Naive thymus-derived CD4-positive, alpha-beta T cell (primary cell): ENCODE measurements around the gene CBLB. TPM values are rescaled to one million over a fixed set of nuclear protein-coding genes. Genes with fewer than 3 reads are reported as not detected.

Experiments used
- ATAC-seq: fragments of 150-1000 bp; cut with Tn5 transposase; 2 replicates; pipeline ENCODE4 v1.10.0; 2021; ENCODE audit warnings: mild to moderate bottlenecking, moderate library complexity
- CTCF ChIA-PET: fragments of 350-600 bp; sonication (Branson Sonifier 250); formaldehyde crosslinking; loops from one replicate; lab custom pipeline; 2021; ENCODE audit warnings: antibody characterized with exemption; lab: Charles Lee
- POLR2A ChIA-PET: fragments of 350-600 bp; sonication (Branson Sonifier 250); formaldehyde crosslinking; loops from one replicate; lab custom pipeline; 2021; ENCODE audit warnings: antibody characterized with exemption, inconsistent platforms; lab: Charles Lee
- DNase-seq, 9 donors: peaks; one replicate each; pipeline versions ENCODE4 v3.0.0 to v3.0.0-alpha.2; 2020 to 2022; ENCODE audit warnings: mixed read lengths in 1 of 9
- H3K27ac ChIP-seq: one replicate; pipeline ENCODE4 v1.7.0; 2013; ENCODE audit warnings: mild to moderate bottlenecking, low read depth, low read length, moderate library complexity
- H3K27me3 ChIP-seq, 2 donors: one replicate each; pipeline ENCODE4 v1.7.0; 2013; ENCODE audit warnings: low read length in 2 of 2, mild to moderate bottlenecking in 2 of 2, moderate library complexity in 2 of 2; ENCODE audit not compliant: control insufficient read depth in 2 of 2, insufficient read depth in 2 of 2
- H3K36me3 ChIP-seq, 3 experiments: 1 replicate in 2 of 3; 2 replicates in 1 of 3; pipeline ENCODE4 v1.7.0; 2013; ENCODE audit warnings: low read length in 3 of 3, mild to moderate bottlenecking in 3 of 3, moderate library complexity in 1 of 3; ENCODE audit not compliant: insufficient read depth in 3 of 3, control insufficient read depth in 2 of 3
- H3K4me1 ChIP-seq, 2 donors: one replicate each; pipeline ENCODE4 v1.7.0; 2013; ENCODE audit warnings: low read length in 2 of 2, mild to moderate bottlenecking in 2 of 2, moderate library complexity in 1 of 2; ENCODE audit not compliant: control insufficient read depth in 2 of 2, insufficient read depth in 2 of 2
- H3K4me3 ChIP-seq: 2 replicates; pipeline ENCODE4 v1.7.0; 2013; ENCODE audit warnings: mild to moderate bottlenecking, low read length
- H3K9me3 ChIP-seq, 3 experiments: 1 replicate in 2 of 3; 2 replicates in 1 of 3; pipeline ENCODE4 v1.7.0; 2013; ENCODE audit warnings: low read length in 3 of 3; ENCODE audit not compliant: control insufficient read depth in 2 of 3
- H3K27ac Mint-ChIP-seq, 9 donors: one replicate each; pipeline ENCODE4 v1.8.0; 2020 to 2022; ENCODE audit warnings: mixed read lengths in 9 of 9, mild to moderate bottlenecking in 8 of 9, moderate library complexity in 5 of 9, inconsistent platforms in 2 of 9
- H3K27me3 Mint-ChIP-seq, 5 donors: one replicate each; pipeline ENCODE4 v1.8.0; 2021 to 2022; ENCODE audit warnings: mixed read lengths in 5 of 5, mild to moderate bottlenecking in 1 of 5
- H3K36me3 Mint-ChIP-seq, 5 donors: one replicate each; pipeline ENCODE4 v1.8.0; 2020 to 2022; ENCODE audit warnings: mixed read lengths in 5 of 5, mild to moderate bottlenecking in 3 of 5, inconsistent platforms in 1 of 5
- H3K4me1 Mint-ChIP-seq, 7 donors: one replicate each; pipeline ENCODE4 v1.8.0; 2020 to 2022; ENCODE audit warnings: mixed read lengths in 7 of 7, mild to moderate bottlenecking in 3 of 7, inconsistent platforms in 1 of 7
- H3K4me3 Mint-ChIP-seq, 10 donors: one replicate each; pipeline ENCODE4 v1.8.0; 2020 to 2022; ENCODE audit warnings: mild to moderate bottlenecking in 10 of 10, mixed read lengths in 10 of 10, moderate library complexity in 6 of 10, inconsistent platforms in 2 of 10
- H3K9me3 Mint-ChIP-seq, 11 donors: one replicate each; pipeline ENCODE4 v1.8.0; 2020 to 2022; ENCODE audit warnings: mixed read lengths in 11 of 11, mild to moderate bottlenecking in 4 of 11, inconsistent platforms in 1 of 11, moderate library complexity in 1 of 11
- intact Hi-C, 2 donors: fragments of 100-400 bp; cut with micrococcal nuclease; formaldehyde crosslinking; loops; one replicate each; pipeline ENCODE4 v1.15.1; 2023
- polyA plus RNA-seq, 2 donors: library from polyadenylated mRNA; unstranded; fragments of 300-500 nt; fragmentation: Illumina TruSeq; gene quantifications; one replicate each; pipeline ENCODE4 v1.2.3, GENCODE V29; 2021
- total RNA-seq, 6 experiments: library from RNA in 5 of 6; stranded (reverse) in 5 of 6; gene quantifications; 1 replicate in 5 of 6; 2 replicates in 1 of 6; pipeline ENCODE4 v1.2.3 and lab custom pipeline; 2021 to 2026

CBLB gene
- total and polyA plus RNA-seq, 7 experiments from 2014 or later = 22.4 to 135 (median 97.8) TPM

DNA sequence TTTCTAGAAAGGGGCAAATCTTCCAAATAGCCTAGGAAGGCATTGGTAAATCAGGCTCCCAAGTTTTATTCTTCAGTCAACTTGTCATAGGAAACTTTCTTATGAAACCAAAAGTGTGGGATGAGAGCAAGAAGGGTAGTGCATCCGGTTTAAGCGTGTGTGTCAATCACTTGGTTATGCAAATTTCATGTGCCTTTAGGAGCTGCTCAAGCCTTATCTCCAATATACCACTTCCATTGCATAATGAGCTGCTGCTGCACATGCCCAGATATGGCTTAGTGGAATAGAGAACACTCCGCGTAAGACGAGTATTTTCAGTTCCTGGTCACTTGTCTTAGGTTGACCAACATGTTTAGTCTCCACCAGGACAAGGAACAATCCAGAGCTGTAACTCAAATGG lies 242.1 kb downstream of the CBLB start:
- Mint-ChIP-seq H3K27ac (no peak overlapping the region), H3K4me3 (no peak overlapping the region), H3K36me3 (no peaks in the 10 kb centered on the region), H3K4me1 (no peaks in the 10 kb centered on the region), H3K9me3 (peaks cover 0 to 2% (median 0%) of the 10 kb centered on the region in 11 donors), H3K27me3 (no peaks in the 10 kb centered on the region)
- ATAC-seq (no peak), DNase-seq (no peak)
- ChIA-PET CTCF (interaction anchor here (0.6 kb wide), 1 partner anchor 725 kb away, joined by 3 read pairs; no protein-coding TSS in a partner anchor), POLR2A (no interaction called here)
- Histone ChIP-seq H3K9me3 (no peaks in the 10 kb centered on the region), H3K4me1 (no peaks in the 10 kb centered on the region), H3K27ac (no peak overlapping the region), H3K4me3 (no peak overlapping the region), H3K27me3 (no peaks in the 10 kb centered on the region), H3K36me3 (no peaks in the 10 kb centered on the region)
- intact Hi-C loops = loop anchor here in 1 of 2 donors (10.0 kb wide), 1 partner anchor 582 kb away; no protein-coding TSS in a partner anchor

DNA sequence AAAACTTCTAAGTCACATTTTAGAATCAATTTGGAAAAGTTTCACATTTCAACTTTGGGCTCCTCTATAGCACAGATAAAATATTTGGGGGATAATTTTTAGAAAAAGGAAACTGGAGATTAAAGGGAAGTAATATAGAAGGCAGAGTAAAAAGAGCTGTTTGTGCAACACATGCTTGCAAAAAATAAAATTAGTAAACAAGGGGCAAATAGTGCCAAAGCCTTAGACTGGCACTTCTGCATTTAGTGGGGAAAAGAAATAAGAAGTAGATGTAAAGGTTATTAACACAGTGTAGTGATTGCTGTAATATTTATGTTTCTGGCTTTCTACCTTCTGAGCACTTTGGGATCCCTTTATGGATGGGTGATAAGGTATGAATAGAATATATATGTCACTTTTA lies 246.6 kb downstream of the CBLB start:
- CTCF ChIA-PET = no interaction called here
- no peak overlapping the region for H3K27ac ChIP-seq
- H3K36me3 Mint-ChIP-seq = no peaks in the 10 kb centered on the region
- no peaks in the 10 kb centered on the region for H3K36me3 ChIP-seq
- no peak overlapping the region for H3K4me3 ChIP-seq
- POLR2A ChIA-PET = no interaction called here
- no peaks in the 10 kb centered on the region for H3K4me1 ChIP-seq
- H3K4me3 Mint-ChIP-seq = no peak overlapping the region
- ATAC-seq (no peak), DNase-seq (no peak)
- H3K9me3 ChIP-seq = no peaks in the 10 kb centered on the region
- H3K27me3 ChIP-seq = no peaks in the 10 kb centered on the region
- H3K27ac Mint-ChIP-seq = no peak overlapping the region
- H3K4me1 Mint-ChIP-seq = no peaks in the 10 kb centered on the region
- intact Hi-C loops = loop anchor here in 1 of 2 donors (10.0 kb wide), 1 partner anchor 577 kb away; no protein-coding TSS in a partner anchor
- H3K27me3 Mint-ChIP-seq = no peaks in the 10 kb centered on the region
- peaks cover 0 to 2% (median 0%) of the 10 kb centered on the region in 11 donors for H3K9me3 Mint-ChIP-seq

DNA sequence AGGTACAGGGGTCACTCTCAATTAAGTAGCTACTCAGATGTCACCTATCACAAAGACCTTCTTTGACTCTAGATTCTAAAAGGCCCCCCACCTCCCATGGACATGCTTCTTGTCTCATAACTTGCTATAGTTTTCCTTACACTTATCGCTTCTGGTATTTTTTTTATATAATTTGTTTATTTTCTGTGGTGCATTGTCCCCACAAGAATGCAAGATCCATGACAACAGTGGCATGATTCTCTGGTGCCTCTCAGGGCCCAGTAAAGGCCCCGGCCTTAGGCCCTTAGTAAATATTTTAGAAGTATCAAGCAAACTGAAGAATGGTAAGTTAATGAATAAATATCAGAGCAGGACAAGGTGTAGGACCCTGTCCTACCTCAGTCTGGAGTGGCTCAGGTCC lies 248.6 kb downstream of the CBLB start:
- H3K4me3 Mint-ChIP-seq = no peak overlapping the region

DNA sequence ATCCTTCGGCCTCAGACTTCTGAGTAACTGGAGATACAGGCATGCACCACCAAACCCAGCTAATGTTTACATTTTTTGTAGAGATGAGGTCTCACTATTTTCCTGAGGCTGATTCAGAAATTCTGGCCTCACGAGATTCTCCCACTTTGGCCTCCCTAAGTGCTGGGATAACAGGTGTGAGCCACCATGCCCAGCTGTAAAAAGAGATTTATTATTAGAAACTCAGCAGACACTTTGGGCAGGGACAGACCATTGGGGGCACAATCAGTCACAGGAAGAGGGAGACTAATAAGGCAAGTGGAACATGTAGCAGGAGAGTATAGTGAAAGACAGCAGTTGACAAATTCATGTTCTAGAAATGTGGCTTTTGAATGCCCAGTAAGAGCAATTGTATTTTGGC lies 249.2 kb downstream of the CBLB start:
- H3K4me1 Mint-ChIP-seq = no peaks in the 10 kb centered on the region
- ChIA-PET CTCF (no interaction called here), POLR2A (no interaction called here)
- no peaks in the 10 kb centered on the region for H3K9me3 Mint-ChIP-seq
- H3K4me3 Mint-ChIP-seq = no peak overlapping the region
- DNase-seq (no peak), ATAC-seq (no peak)
- intact Hi-C loops = loop anchor here in 1 of 2 donors (10.0 kb wide), 1 partner anchor 575 kb away; no protein-coding TSS in a partner anchor
- no peak overlapping the region for H3K27ac Mint-ChIP-seq
- H3K4me1 ChIP-seq = no peaks in the 10 kb centered on the region
- no peaks in the 10 kb centered on the region for H3K27me3 ChIP-seq
- no peak overlapping the region for H3K27ac ChIP-seq
- H3K9me3 ChIP-seq = no peaks in the 10 kb centered on the region
- H3K36me3 ChIP-seq = no peaks in the 10 kb centered on the region
- no peak overlapping the region for H3K4me3 ChIP-seq
- H3K36me3 Mint-ChIP-seq = no peaks in the 10 kb centered on the region
- H3K27me3 Mint-ChIP-seq = no peaks in the 10 kb centered on the region

More for the DNA sequence above, 248.6 kb downstream of the CBLB start:
- ChIA-PET CTCF (no interaction called here), POLR2A (no interaction called here)
- intact Hi-C loops = loop anchor here in 1 of 2 donors (10.0 kb wide), 1 partner anchor 575 kb away; no protein-coding TSS in a partner anchor
- H3K4me1 ChIP-seq = no peaks in the 10 kb centered on the region
- Mint-ChIP-seq H3K36me3 (no peaks in the 10 kb centered on the region), H3K27me3 (no peaks in the 10 kb centered on the region), H3K4me1 (no peaks in the 10 kb centered on the region), H3K27ac (no peak overlapping the region), H3K9me3 (no peaks in the 10 kb centered on the region)
- no peak for ATAC-seq
- no peak overlapping the region for H3K27ac ChIP-seq
- no peak overlapping the region for H3K4me3 ChIP-seq
- H3K27me3 ChIP-seq = no peaks in the 10 kb centered on the region
- no peak for DNase-seq
- no peaks in the 10 kb centered on the region for H3K9me3 ChIP-seq
- no peaks in the 10 kb centered on the region for H3K36me3 ChIP-seq

DNA sequence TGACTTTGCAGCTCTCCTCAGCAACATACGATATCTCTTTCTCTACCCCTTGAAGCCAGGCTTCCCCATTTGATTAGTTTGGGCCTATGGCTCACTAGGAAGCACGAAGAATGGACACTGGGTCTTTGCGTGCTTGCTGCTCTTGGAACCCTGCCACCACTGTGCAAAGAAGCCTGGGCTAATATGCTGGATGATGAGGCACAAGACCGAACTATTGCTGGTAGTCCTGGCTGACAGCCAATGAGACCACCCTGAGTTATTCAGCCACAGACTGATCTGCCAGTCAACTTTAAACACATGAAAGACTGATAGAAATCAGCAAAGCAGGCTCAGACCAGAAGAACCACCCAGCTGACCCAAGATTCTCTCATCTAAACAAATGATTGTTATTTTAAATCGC lies 250.3 kb downstream of the CBLB start:
- no peaks in the 10 kb centered on the region for H3K4me1 Mint-ChIP-seq
- Histone ChIP-seq H3K36me3 (no peaks in the 10 kb centered on the region), H3K4me1 (no peaks in the 10 kb centered on the region), H3K9me3 (no peaks in the 10 kb centered on the region), H3K27ac (no peak overlapping the region), H3K27me3 (no peaks in the 10 kb centered on the region), H3K4me3 (no peak overlapping the region)
- H3K27ac Mint-ChIP-seq = no peak overlapping the region
- no peaks in the 10 kb centered on the region for H3K27me3 Mint-ChIP-seq
- ChIA-PET POLR2A (no interaction called here), CTCF (interaction anchor here (0.5 kb wide), 1 partner anchor 107 kb away, joined by 3 read pairs; no protein-coding TSS in a partner anchor)
- no peaks in the 10 kb centered on the region for H3K36me3 Mint-ChIP-seq
- ATAC-seq (no peak), DNase-seq (no peak)
- no peaks in the 10 kb centered on the region for H3K9me3 Mint-ChIP-seq
- H3K4me3 Mint-ChIP-seq = no peak overlapping the region
- intact Hi-C loops = no loop called here

DNA sequence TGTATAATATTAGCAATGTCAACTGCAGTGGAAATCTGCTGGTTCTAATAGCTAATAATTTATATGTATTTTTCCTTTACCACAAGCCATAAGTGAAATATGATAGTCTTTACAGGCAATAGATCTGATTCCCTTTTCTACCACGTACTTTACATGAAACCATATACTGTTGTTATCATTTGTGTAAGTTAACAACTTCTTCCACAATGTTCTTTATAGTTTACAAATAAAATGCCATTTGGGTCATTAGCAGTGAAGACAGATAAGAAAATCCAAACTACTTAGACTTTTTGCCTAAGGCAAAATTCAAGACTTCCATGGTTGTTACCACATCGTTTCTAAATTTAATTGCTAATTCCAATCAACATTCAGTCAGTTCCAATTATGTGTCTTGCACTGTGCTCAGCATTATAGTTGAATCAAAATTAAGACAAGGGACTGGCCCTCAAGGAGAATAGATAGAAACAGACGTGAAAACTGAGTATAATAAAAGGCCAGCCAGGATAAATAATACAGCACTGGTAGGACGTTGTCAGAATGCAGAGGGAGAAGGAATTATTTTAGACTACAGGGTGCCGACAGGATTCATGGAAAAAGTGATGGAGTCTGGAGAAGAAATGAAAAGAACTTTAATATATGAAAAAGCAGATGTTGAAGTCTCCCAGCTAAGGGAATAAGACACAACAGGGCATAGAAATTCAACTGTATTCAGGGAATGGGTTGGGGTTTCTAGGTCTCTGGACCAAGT lies 252.3 kb downstream of the CBLB start:
- CTCF ChIA-PET = no interaction called here
- no peaks in the 10 kb centered on the region for H3K27me3 Mint-ChIP-seq
- no peaks in the 10 kb centered on the region for H3K36me3 Mint-ChIP-seq
- Histone ChIP-seq H3K4me3 (no peak overlapping the region), H3K36me3 (no peaks in the 10 kb centered on the region), H3K9me3 (no peaks in the 10 kb centered on the region), H3K27ac (no peak overlapping the region), H3K27me3 (no peaks in the 10 kb centered on the region), H3K4me1 (no peaks in the 10 kb centered on the region)
- ATAC-seq (no peak), DNase-seq (no peak)
- intact Hi-C loops = no loop called here
- no peak overlapping the region for H3K4me3 Mint-ChIP-seq
- POLR2A ChIA-PET = no interaction called here
- no peaks in the 10 kb centered on the region for H3K4me1 Mint-ChIP-seq
- no peak overlapping the region for H3K27ac Mint-ChIP-seq
- H3K9me3 Mint-ChIP-seq = no peaks in the 10 kb centered on the region

DNA sequence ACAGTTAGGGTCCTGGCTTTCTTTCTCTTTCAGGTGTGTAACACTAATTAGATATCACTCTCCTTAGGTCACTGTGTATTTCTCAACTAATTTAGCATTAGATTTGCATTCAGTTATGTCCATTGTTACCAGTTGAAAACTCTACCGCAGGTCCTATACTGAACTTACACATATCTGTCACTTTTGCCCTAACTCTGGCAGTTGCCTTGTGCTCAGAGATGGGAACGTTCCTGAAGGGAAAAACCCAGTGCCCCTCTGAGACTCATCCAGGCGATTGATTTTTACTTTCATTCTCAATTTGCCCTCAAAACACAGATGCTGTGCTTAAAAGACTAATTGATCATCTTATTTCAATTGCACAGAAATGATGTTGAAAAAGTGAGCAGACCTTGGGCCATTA lies 253.0 kb downstream of the CBLB start:
- H3K9me3 ChIP-seq = no peaks in the 10 kb centered on the region
- no peaks in the 10 kb centered on the region for H3K36me3 ChIP-seq
- H3K27ac ChIP-seq = no peak overlapping the region
- no peak for ATAC-seq
- no peak for DNase-seq
- H3K27me3 ChIP-seq = no peaks in the 10 kb centered on the region
- ChIA-PET POLR2A (no interaction called here), CTCF (no interaction called here)
- H3K4me1 Mint-ChIP-seq = no peaks in the 10 kb centered on the region
- H3K4me3 ChIP-seq = no peak overlapping the region
- intact Hi-C loops = no loop called here
- no peaks in the 10 kb centered on the region for H3K36me3 Mint-ChIP-seq
- no peak overlapping the region for H3K4me3 Mint-ChIP-seq
- no peaks in the 10 kb centered on the region for H3K27me3 Mint-ChIP-seq
- H3K9me3 Mint-ChIP-seq = no peaks in the 10 kb centered on the region
- no peaks in the 10 kb centered on the region for H3K4me1 ChIP-seq
- no peak overlapping the region for H3K27ac Mint-ChIP-seq
